ENCODE data around the gene TCEANC. TPM values are rescaled to one million over a fixed set of nuclear protein-coding genes. Genes with fewer than 3 reads are reported as not detected.
A peak's percentile ranks its signal among the peaks of the same experiment; 100 is the strongest.

TCEANC gene
- total RNA-seq, 1 donor from 2014 or later, result 4.1 TPM

GRCh38 chrX:13651150-13651549 is 1.8 kb upstream of the TCEANC start:
- peaks cover 2% of the 10 kb centered on the region for H3K4me1 Mint-ChIP-seq (ENCODE audit: low read depth)
- no peak overlapping the region for H3K4me3 Mint-ChIP-seq (ENCODE audit: low read depth)
- no peaks in the 10 kb centered on the region for H3K27me3 Mint-ChIP-seq
- H3K36me3 Mint-ChIP-seq (ENCODE audit: insufficient read depth), result no peaks in the 10 kb centered on the region
- DNase-seq (ENCODE audit: low spot score, unreplicated experiment), result no peak
- no peak for TF ChIP-seq CTCF (IDR thresholded peaks at IDR 0.05; ENCODE audit: unreplicated experiment)
- H3K27ac Mint-ChIP-seq, result no peak overlapping the region
- H3K9me3 Mint-ChIP-seq (ENCODE audit: low read depth), result peaks cover 19% of the 10 kb centered on the region

- Mint-ChIP-seq H3K4me3 (ENCODE audit: low read depth) (peak overlapping the region; percentile 82), H3K4me1 (ENCODE audit: low read depth) (peaks cover 2% of the 10 kb centered on the region), H3K27me3 (no peaks in the 10 kb centered on the region), H3K9me3 (ENCODE audit: low read depth) (peaks cover 17% of the 10 kb centered on the region), H3K36me3 (ENCODE audit: insufficient read depth) (peaks cover 2% of the 10 kb centered on the region), H3K27ac (peak overlapping the region; percentile 93)
- DNase-seq (ENCODE audit: low spot score, unreplicated experiment), result no peak
- no peak for TF ChIP-seq CTCF (IDR thresholded peaks at IDR 0.05; ENCODE audit: unreplicated experiment)
These were observed 601 bp upstream of the TCEANC start for GRCh38 chrX:13652287-13652793.

GRCh38 chrX:13654116-13654515 is 1.2 kb downstream of the TCEANC start:
- peaks cover 17% of the 10 kb centered on the region for H3K9me3 Mint-ChIP-seq (ENCODE audit: low read depth)
- TF ChIP-seq CTCF (IDR thresholded peaks at IDR 0.05; ENCODE audit: unreplicated experiment), result no peak
- H3K4me3 Mint-ChIP-seq (ENCODE audit: low read depth), result peak overlapping the region; percentile 82
- no peaks in the 10 kb centered on the region for H3K27me3 Mint-ChIP-seq
- H3K27ac Mint-ChIP-seq, result no peak overlapping the region
- H3K36me3 Mint-ChIP-seq (ENCODE audit: insufficient read depth), result peaks cover 2% of the 10 kb centered on the region
- peaks cover 5% of the 10 kb centered on the region for H3K4me1 Mint-ChIP-seq (ENCODE audit: low read depth)
- DNase-seq (ENCODE audit: low spot score, unreplicated experiment), result no peak

- H3K27ac Mint-ChIP-seq, result no peak overlapping the region
- H3K9me3 Mint-ChIP-seq (ENCODE audit: low read depth), result peaks cover 21% of the 10 kb centered on the region
- peaks cover 6% of the 10 kb centered on the region for H3K4me1 Mint-ChIP-seq (ENCODE audit: low read depth)
- H3K4me3 Mint-ChIP-seq (ENCODE audit: low read depth), result no peak overlapping the region
- no peak for DNase-seq (ENCODE audit: low spot score, unreplicated experiment)
- H3K27me3 Mint-ChIP-seq, result no peaks in the 10 kb centered on the region
- H3K36me3 Mint-ChIP-seq (ENCODE audit: insufficient read depth), result peaks cover 6% of the 10 kb centered on the region
- no peak for TF ChIP-seq CTCF (IDR thresholded peaks at IDR 0.05; ENCODE audit: unreplicated experiment)
These were observed 2.7 kb downstream of the TCEANC start for GRCh38 chrX:13655674-13656073.

GRCh38 chrX:13658602-13659001 is 5.7 kb downstream of the TCEANC start:
- H3K36me3 Mint-ChIP-seq (ENCODE audit: insufficient read depth), result peaks cover 6% of the 10 kb centered on the region
- peaks cover 14% of the 10 kb centered on the region for H3K9me3 Mint-ChIP-seq (ENCODE audit: low read depth)
- no peaks in the 10 kb centered on the region for H3K27me3 Mint-ChIP-seq
- H3K27ac Mint-ChIP-seq, result peak overlapping the region; percentile 69
- H3K4me3 Mint-ChIP-seq (ENCODE audit: low read depth), result no peak overlapping the region
- peaks cover 4% of the 10 kb centered on the region for H3K4me1 Mint-ChIP-seq (ENCODE audit: low read depth)
- peak; percentile 65 for TF ChIP-seq CTCF (IDR thresholded peaks at IDR 0.05; ENCODE audit: unreplicated experiment)
- DNase-seq (ENCODE audit: low spot score, unreplicated experiment), result no peak
